NCI-H2107 (cell line): ENCODE measurements around the gene C16orf54.
"Not testable (repeated sequence)": the region's sequence is repeated elsewhere in the genome, so short reads cannot be mapped to it uniquely, and the experiment has no call there.

Source experiments
- DNase-seq: peaks from one replicate; lab custom pipeline; 2025; lab: John Stamatoyannopoulos, UW

The C16orf54 gene

DNA sequence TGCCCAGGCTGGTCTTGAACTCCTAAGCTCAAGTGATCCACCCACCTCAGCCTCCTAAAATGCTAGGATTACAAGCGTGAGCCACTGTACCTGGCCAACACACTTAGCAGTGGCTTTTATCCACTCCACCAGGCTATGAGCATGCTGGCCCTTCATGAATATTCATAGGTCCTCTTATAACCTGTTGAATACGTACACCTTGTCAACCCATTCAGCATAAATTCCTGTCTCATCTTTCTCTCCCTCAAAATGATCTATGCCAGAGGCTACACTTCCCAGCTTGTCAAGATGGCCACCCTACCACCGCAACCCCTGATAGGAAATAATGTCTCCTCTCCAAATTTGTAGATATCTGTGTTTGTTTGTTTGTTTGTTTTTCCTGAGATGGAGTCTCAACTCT is 21.3 kb upstream of the C16orf54 start:
- no peak for DNase-seq

DNA sequence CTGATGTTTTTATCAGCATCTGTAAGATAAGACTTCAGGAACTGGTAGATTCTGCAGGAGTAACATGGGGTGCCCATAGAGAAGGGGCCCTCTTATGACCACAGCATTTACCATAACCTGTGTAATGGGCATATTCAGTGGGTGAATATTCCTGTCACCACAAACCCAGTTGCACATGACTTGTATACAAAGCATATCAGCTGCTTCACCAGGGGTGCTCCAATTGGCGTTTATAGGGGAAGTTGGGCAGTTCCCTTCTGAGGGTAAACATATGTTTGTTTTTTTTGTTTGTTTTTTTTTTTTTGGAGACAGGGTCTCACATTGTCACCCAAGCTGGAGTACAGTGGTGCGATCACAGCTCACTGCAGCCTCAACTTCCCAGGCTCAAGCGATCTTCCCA is 20.8 kb upstream of the C16orf54 start:
- no peak for DNase-seq

DNA sequence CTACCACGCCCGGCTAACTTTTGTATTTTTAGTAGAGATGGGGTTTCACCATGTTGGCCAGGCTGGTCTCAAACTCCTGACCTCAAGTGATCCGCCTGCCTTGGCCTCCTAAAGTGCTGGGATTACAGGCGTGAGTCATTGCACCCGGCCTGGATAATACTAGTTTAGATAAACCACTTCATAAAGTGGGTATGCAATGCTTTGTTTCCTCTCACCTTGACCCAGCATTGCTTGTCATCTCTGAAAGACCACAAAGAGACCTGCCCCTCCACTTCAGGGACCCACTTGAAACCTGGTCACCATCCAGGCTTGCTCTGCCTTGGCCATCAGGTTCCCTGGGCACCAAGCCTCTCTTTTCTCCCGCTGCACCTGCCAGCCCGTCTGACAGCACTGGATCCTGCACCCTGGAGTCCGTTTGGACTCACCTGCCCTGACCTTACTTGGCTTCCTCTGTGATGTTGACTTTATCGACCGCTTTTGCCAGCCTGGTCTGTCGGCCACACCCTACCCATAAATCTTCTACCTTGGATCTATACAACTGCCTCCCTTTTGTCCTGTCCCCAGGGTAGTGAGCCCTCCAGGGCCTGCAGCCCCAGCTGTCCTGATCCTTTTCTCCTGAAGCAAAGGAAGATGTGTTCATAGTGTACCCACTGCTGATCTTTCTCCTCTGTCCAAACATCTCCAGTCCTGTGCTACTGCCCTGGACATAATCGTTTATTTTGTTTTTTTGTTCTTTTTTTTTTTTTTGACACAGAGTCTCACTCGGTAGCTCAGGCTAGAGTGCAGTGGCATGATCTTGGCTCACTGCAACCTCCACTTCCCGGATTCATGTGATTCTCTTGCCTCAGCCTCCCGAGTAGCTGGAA is 19.6 kb upstream of the C16orf54 start:
- DNase-seq = peak; percentile 66

DNA sequence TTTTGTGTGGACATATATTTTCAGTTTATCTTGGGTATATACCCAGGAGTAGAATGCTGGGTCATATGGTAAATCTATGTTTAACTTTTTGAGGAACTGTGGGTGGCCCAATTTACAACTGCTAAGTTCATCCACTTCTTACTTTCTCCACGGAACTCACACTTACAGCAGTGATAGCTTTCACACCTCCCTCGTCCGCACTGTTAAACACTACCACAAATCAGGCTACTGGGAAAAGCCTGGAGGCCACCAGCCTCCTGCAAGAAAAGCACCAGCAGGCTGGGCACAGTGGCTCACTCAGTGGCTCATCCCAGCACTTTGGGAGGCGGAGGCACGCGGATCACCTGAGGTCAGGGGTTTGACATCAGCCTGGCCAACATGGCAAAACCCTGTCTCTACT is 17.5 kb upstream of the C16orf54 start:
- no peak for DNase-seq

DNA sequence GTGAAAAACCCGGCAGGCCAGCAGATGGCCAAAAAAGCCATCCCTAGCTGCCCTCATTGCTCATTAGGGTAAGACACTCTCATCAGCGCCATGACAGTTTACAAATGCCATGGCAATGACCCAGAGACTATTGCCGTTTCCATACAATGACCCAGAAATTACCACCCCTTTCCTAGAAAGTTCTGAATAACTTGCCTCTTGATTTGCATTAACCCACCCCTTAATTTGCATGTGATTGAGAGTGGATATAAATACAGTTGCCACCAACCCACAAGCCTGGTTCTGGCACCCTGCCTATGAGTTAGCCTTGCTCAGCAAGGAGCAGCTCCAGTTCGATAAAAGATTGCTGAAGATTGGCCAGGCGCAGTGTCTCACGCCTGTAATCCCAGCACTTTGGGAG is 16.1 kb upstream of the C16orf54 start:
- DNase-seq = no peak

DNA sequence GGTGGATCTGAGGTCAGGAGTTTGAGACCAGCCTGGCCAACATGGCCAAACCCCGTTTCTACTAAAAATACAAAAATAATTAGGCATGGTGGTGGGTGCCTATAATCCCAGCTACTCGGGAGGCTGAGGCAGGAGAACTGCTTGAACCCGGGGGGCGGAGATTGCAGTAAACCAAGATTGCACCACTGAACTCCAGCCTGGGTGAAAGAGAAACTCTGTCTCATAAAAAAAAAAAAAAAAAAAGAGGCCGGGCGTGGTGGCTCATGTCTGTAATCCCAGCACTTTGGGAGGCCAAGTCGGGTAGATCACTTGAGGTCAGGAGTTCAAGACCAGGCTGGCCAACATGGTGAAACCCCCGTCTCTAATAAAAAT is 15.5 kb upstream of the C16orf54 start:
- DNase-seq = not testable (repeated sequence)

DNA sequence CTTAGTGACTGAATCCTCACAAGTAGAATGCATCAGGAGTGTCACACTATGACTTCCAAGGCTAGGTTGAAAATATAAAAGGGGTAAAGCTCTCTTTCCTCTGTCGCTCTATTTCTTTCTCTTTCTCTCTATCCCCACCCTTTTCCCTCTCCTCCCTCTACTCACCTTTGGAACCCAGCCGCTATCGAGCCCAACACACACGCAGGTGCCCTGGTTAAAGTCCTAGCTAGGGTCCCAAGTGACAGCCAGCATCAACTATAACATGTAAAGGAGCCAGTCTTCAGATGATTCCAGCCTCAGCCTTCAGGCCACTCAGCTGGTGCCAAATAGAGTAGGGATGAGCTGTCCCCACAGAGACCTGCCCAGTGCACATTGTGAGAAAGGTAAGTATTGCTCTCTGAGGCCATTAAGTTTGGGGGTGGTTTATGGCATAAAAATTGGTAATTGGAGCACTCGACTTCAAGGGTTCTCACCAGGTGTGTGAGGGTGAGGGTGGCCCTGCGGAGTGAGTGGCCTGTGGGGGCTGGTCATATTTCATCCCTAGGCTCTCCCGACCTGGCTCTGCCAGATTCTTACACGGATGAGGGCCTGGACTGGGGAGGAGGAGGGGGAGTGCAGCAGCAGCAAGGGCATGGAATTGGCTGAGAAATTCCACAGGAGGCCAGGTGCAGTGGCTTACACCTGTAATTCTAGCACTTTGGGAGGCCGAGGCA is 14.9 kb upstream of the C16orf54 start:
- peak; percentile 84 for DNase-seq

DNA sequence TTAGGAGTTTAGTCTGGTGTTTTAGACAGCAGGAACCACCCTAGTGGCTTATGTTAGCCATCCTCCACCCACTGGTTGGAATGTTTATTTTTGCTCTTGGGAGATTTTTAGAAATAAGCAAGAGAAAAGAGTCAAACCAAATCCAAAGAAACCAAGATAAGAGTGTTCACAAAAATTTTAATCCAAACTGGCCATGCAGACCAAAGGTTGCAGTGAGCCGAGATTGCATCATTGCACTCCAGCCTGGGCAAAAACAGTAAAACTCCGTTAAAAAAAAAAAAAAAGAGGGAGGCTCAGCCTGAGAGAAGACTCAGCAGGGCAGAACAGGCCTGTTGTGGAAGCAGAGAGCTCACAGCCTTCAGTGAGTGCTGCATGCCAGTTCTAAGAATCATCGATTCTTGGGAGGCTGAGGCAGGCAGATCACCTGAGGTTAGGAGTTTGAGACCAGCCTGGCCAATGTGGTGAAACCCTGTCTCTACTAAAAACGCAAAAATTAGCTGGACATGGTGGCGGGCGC is 12.2 kb upstream of the C16orf54 start:
- no peak for DNase-seq

DNA sequence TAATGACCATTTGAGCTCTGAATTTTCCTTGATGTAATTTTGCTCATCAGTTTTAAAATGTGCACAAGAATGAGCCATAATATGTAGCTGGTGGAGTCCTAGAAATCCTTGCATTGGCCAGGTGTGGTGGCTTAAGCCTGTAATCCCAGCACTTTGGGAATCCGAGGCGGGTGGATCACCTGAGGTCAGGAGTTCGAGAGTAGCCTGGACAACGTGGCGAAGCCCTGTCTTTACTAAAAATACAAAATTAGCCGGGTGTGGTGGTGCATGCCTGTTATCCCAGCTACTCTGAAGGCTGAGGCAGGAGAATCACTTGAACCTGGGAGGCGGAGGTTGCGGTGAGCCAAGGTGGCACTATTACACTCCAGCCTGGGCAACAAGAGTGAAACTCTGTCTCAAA is 11.3 kb upstream of the C16orf54 start:
- DNase-seq = not testable (repeated sequence)

DNA sequence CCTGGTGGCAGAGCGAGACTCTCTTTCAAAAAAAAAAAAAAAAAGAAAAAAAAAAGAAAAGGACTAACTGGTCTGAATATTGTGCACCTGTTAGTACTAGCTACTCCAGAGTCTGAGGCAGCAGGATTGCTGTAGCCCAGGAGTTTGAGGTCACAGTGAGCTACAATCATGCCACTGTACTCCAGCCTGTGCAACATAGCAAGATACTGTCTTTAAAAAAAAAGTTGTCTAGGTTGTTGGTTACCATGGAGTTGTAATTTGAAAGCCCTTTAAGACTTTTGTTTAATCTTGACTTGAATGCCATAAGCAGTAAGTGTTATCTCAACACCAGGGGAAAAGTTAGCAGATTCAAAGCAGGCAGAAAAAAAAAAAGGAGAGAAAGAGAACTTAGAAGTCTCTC is 10.9 kb upstream of the C16orf54 start:
- DNase-seq = no peak

DNA sequence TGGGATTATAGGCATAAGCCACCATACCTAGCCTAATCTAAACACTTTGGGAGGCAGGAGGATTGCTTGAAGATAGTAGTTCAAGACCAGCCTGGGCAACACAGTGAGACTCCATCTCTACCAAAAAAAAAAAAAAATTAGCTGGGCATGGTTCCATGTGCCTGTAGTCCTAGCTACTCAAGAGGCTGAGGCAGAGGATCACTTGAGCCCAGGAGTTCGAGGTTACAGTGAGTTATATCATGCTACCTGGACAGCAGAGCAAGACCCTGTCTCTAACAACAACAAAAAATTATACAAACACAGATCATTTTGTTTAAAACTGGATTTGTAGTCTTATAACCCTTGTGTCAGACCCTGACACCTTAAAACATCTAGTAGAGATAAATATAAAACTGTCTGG is 7.7 kb upstream of the C16orf54 start:
- DNase-seq = no peak

DNA sequence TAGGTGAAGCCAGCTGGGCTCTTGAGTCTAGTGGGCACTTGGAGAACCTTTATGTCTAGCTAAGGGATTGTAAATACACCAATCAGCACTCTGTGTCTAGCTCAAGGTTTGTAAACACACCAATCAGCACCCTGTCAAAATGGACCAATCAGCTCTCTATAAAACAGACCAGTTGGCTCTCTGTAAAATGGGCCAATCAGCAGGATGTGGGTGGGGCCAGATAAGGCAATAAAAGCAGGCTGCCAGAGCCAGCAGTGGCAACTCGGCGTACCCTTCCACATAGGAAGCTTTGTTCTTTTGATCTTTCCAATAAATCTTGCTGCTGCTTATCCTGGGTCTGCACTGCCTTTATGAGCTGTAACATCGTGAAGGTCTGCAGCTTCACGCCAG is 3.0 kb upstream of the C16orf54 start:
- DNase-seq = not testable (repeated sequence)

DNA sequence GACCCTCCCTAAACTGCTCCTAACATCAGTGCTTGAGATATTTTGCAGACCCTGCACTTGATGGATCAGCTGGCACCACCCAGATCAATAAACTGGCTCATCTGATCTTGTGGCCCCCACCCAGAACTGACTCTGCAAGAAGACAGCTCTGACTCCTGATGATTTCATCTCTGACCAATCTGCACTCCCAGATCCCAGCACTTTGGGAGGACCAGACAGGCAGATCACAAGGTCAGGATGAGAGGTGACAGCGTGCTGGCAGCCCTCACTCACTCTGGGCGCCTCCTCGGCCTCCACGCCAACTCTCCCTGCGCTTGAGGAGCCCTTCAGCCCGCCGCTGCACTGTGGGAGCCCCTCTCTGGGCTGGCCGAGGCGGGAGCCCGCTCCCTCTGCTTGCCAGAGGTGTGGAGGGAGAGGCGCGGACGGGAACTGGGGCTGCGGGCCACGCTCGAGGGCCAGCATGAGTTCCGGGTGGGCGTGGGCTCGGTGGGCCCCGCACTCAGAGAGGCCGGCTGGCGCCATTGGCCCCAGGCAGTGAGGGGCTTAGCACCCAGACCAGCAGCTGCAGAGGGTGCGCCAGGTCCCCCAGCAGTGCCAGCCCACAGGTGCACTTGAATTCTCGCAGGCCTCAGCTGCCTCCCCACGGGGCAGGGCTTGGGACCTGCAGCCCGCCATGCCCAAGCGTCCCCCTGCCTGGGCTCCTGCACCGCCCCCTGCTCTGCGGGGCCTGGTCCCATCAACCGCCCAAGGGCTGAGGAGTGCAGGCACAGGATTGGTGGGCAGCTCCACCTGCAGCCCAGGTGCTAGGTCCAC is 2.4 kb upstream of the C16orf54 start:
- DNase-seq = no peak

DNA sequence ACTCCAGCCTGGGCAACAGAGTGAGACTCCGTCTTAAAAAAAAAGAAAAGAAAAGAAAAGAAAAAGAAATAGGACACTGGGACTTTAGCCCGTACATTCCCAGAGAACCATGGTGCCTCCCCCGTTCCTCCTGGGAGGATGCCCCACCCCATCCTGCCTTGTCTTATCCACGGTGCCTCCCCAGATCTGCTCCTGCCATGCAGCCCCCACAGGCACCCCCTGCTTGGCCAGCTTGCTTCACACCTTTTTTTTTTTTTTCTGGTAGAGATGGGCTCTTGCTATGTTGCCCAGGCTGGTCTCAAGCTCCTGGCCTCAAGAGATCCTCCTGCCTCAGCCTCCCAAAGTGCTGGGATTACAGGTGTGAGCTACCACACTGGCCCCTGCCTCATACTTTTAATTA is 728 bp upstream of the C16orf54 start:
- DNase-seq = not testable (repeated sequence)

DNA sequence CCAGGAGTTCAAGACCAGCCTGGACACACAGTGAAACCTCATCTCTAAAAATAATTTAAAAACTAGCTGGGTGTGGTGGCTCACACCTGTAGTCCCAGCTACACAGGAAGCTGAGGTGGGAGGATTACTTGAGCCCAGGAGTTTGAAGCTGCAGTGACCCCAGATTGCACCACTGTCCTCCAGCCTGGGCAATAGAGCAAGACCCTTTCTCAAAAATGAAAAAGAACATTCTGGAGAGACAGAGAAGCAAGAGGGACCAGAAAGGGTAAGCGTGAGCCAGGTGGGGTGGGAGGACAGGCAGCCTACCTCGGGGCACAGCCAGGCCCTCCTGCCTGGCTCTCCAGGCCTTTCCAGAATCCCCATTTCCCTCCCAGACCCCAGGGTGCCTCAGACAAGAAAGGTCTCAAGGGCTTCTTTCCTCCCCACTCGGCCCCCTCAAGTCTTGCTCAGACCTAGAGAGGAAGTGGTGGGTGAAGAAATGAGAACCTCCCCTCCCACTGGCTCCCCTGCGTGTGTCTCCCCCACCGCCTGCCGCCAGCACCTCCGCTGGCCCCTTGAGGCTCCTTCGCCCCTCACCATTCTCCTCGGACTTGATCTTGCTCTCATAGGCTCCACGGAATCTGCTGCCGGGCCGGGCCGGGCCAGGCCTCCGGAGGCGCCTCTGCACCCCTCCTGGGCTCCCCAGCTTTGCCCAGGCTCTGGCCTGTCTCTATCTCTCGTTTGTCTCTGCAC is 503 bp downstream of the C16orf54 start:
- no peak for DNase-seq

DNA sequence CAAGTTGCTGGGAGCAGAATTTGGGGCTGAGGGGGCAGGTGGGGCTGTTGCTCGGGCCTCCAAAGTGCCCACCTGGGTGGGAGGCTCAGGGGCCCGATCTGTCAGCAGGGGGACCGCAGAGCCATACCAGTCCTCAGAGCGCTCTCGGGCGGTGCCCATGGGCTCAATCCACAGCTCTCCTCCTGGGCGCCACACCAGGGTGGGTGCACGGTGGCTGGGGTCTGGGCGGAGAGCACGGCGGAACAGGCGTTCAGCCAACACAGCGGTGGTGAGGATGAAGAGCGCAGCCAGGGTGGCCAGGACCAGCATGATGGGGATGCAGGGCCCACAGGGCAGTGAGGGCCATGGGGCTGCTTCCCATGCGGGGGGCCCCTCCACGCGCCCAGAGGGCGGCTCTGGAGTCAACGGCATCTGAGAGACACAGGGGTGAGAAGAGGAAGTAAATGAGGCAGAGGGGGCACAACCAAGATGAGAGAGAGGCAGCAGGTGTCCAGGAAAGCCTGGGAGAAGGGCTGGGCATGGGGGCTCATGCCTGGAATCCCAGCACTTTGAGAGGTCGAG is 1.2 kb downstream of the C16orf54 start:
- DNase-seq = no peak

DNA sequence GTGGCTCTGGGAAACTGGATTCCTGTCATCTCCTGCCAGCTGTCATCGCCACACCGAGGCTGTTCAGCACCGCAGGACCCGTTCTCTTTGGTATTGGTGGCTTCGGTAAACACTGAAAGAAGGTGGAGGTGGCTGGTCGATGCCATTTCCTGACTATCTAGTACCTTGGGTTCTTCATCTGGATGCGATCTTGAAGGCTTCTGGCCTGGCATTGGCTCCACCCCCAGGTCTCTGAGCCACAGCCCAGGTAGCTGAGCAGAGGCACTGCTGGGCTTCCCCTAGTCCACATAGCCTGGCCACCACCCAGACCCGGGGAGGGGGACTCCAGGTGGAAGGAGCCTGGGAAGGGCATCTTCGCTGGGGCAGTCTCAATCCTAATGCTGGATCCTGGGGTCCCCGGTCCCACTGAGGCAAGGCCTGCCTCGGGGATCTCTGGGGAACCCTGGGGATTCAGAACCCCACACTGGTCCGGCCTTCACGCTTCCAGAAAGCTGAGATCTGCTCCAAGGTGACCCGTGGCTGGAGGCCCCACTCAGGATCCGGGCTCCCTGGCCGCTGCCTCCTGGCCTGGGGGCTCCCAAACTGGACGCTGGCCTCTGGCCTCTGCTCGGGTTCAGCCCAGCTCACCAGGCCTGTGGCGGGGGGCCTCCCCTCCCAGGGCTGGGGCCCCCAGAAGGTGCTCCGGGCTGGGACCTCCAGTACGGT is 1.8 kb downstream of the C16orf54 start:
- DNase-seq = no peak

DNA sequence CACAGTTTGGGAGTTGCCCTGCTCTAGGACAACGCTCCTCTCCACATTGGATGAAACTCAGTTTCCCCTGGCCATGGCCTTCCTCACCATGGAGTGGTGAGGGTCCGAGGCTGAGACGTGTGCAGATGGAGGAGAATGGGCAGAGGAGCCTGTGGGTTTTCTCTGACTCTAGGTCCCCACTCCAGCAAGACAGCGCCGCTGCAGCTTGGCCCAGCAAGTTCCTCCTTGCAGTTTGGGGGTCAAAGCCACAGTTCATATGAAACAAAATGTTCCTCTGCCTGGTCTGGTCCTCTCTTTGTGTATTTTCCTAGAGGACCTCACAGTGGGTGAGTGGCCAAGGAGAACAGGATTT is 2.3 kb downstream of the C16orf54 start:
- DNase-seq = no peak

DNA sequence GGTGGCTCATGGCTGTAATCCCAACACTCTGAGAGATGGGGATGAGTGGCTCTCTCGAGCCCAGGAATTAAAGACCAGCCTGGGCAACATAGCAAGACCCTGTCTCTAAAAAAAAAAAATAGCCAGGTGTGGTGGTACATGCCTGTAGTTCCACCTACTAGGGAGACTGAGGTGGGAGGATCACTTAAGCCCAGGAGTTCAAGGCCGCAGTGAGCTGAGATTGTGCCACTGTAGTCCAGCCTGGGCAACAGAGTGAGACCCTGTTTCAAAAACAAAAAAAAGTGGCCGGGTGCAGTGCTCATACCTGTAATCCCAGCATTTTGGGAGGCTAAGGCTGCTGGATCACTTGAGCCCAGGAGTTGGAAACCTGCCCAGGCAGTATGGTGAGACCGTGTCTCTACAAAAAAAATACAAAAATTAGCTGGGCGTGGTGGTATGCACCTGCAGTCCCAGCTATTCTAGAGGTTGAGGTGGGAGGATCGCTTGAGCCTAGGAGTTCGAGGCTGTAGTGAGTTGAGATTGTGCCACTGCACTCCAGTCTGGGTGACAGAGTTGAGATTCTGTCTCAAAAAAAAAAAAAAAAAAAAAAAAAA is 3.0 kb downstream of the C16orf54 start:
- no peak for DNase-seq

DNA sequence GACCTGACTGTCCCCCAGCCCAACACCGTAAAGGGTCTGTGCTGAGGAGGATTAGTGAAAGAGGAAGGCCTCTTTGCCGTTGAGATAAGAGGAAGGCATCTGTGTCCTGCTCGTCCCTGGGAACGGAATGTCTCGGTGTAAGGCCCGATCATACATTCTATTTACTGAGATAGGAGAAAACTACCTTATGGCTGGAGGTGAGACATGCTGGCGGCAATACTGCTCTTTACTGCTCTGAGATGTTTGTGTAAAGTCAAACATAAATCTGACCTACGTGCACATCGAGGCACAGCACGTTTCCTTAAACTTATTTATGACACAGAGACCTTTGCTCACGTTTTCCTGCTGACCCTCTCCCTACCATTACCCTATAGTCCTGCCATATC is 5.2 kb downstream of the C16orf54 start:
- not testable (repeated sequence) for DNase-seq
